Activated naive CD8-positive, alpha-beta T cell treated with anti-CD3 and anti-CD28 coated beads, Interleukin-2, amount 10 ng/mL, durations not matched to agents 7 days and 5 days (primary cell): ENCODE results near the gene TIMD4. TPM values are rescaled to one million over a fixed set of nuclear protein-coding genes. Genes with fewer than 3 reads are reported as not detected.
"Not testable (repeated sequence)": the region's sequence is repeated elsewhere in the genome, so short reads cannot be mapped to it uniquely, and the experiment has no call there.

ENCODE experiments used
- ATAC-seq: fragments of 150-1000 bp; cut with Tn5 transposase; one replicate; pipeline ENCODE4 v1.10.0; 2021; ENCODE audit warnings: low read depth, moderate library complexity
- POLR2A ChIA-PET: fragments of 350-600 bp; sonication (Branson Sonifier 250); formaldehyde crosslinking; loops from one replicate; lab custom pipeline; 2021; ENCODE audit warnings: antibody characterized with exemption; lab: Charles Lee
- DNase-seq: peaks from one replicate; pipeline ENCODE4 v3.0.0; 2021
- H3K27ac Mint-ChIP-seq: one replicate; pipeline ENCODE4 v1.8.0; 2022; ENCODE audit warnings: mild to moderate bottlenecking, mixed read lengths
- H3K27me3 Mint-ChIP-seq: one replicate; pipeline ENCODE4 v1.8.0; 2022; ENCODE audit warnings: mild to moderate bottlenecking, moderate library complexity, mixed read lengths
- H3K36me3 Mint-ChIP-seq: one replicate; pipeline ENCODE4 v1.8.0; 2021; ENCODE audit warnings: mild to moderate bottlenecking, mixed read lengths
- H3K4me1 Mint-ChIP-seq: one replicate; pipeline ENCODE4 v1.8.0; 2021; ENCODE audit warnings: mixed read lengths
- H3K4me3 Mint-ChIP-seq: one replicate; pipeline ENCODE4 v1.8.0; 2022; ENCODE audit warnings: mild to moderate bottlenecking, moderate library complexity, mixed read lengths
- H3K9me3 Mint-ChIP-seq: one replicate; pipeline ENCODE4 v1.8.0; 2021; ENCODE audit warnings: mixed read lengths
- total RNA-seq, 2 experiments: library from RNA; stranded (reverse); gene quantifications; one replicate each; pipeline ENCODE4 v1.2.3, GENCODE V29; 2021

Gene TIMD4
- 1 to 10 TPM; 3.7 to 4.9 TPM for total RNA-seq

- no peak for DNase-seq
- Mint-ChIP-seq H3K4me1 (peaks cover 2% of the 10 kb centered on the region), H3K27ac (peak within 1 kb of the TSS; percentile 27), H3K27me3 (no peaks in the 10 kb centered on the region), H3K36me3 (peaks cover 15% of the 10 kb centered on the region), H3K9me3 (peaks cover 16% of the 10 kb centered on the region), H3K4me3 (no peak within 1 kb of the TSS)
- ATAC-seq, result no peak
- POLR2A ChIA-PET, result no interaction called here
Measured at GRCh38 chr5:156963125-156963524, at the start of gene TIMD4. Gene TIMD4, minus strand, starts transcription at chr5:156963226. Its CDS starts 28 bp downstream, at chr5:156963198.

GRCh38 chr5:157006262-157006661, 43.2 kb upstream of the TIMD4 start:
- peaks cover 28% of the 10 kb centered on the region for H3K9me3 Mint-ChIP-seq
- DNase-seq, result no peak
- peaks cover 40% of the 10 kb centered on the region for H3K36me3 Mint-ChIP-seq
- no peak overlapping the region for H3K4me3 Mint-ChIP-seq
- H3K27me3 Mint-ChIP-seq, result no peaks in the 10 kb centered on the region
- no peak for ATAC-seq
- no peak overlapping the region for H3K27ac Mint-ChIP-seq
- POLR2A ChIA-PET, result no interaction called here
- H3K4me1 Mint-ChIP-seq, result peaks cover 11% of the 10 kb centered on the region

- POLR2A ChIA-PET, result no interaction called here
- Mint-ChIP-seq H3K27me3 (no peaks in the 10 kb centered on the region), H3K36me3 (peaks cover 44% of the 10 kb centered on the region), H3K4me1 (peaks cover 11% of the 10 kb centered on the region), H3K27ac (no peak overlapping the region), H3K9me3 (peaks cover 35% of the 10 kb centered on the region), H3K4me3 (no peak overlapping the region)
- ATAC-seq (no peak), DNase-seq (no peak)
Measured at GRCh38 chr5:157004893-157005551, 42.0 kb upstream of the TIMD4 start.

- Mint-ChIP-seq H3K36me3 (peaks cover 22% of the 10 kb centered on the region), H3K27ac (no peak overlapping the region), H3K4me1 (peaks cover 8% of the 10 kb centered on the region), H3K9me3 (peaks cover 11% of the 10 kb centered on the region), H3K4me3 (no peak overlapping the region), H3K27me3 (peaks cover 2% of the 10 kb centered on the region)
- ATAC-seq, result no peak
- DNase-seq, result no peak
- POLR2A ChIA-PET, result no interaction called here
Measured at GRCh38 chr5:156991714-156992113, 28.7 kb upstream of the TIMD4 start.

- peaks cover 5% of the 10 kb centered on the region for H3K4me1 Mint-ChIP-seq
- peaks cover 27% of the 10 kb centered on the region for H3K36me3 Mint-ChIP-seq
- POLR2A ChIA-PET, result no interaction called here
- no peak overlapping the region for H3K27ac Mint-ChIP-seq
- H3K27me3 Mint-ChIP-seq, result no peaks in the 10 kb centered on the region
- DNase-seq, result no peak
- peaks cover 13% of the 10 kb centered on the region for H3K9me3 Mint-ChIP-seq
- no peak for ATAC-seq
- H3K4me3 Mint-ChIP-seq, result no peak overlapping the region
Measured at GRCh38 chr5:156984064-156984463, 21.0 kb upstream of the TIMD4 start.

- Mint-ChIP-seq H3K27me3 (no peaks in the 10 kb centered on the region), H3K27ac (no peak overlapping the region), H3K36me3 (peaks cover 15% of the 10 kb centered on the region), H3K4me3 (no peak overlapping the region), H3K9me3 (peaks cover 5% of the 10 kb centered on the region), H3K4me1 (peaks cover 2% of the 10 kb centered on the region)
- DNase-seq (no peak), ATAC-seq (no peak)
- POLR2A ChIA-PET, result no interaction called here
Measured at GRCh38 chr5:156981481-156981880, 18.5 kb upstream of the TIMD4 start.

- H3K27me3 Mint-ChIP-seq, result no peaks in the 10 kb centered on the region
- POLR2A ChIA-PET, result no interaction called here
- ATAC-seq, result no peak
- peaks cover 11% of the 10 kb centered on the region for H3K36me3 Mint-ChIP-seq
- H3K9me3 Mint-ChIP-seq, result peaks cover 7% of the 10 kb centered on the region
- H3K4me1 Mint-ChIP-seq, result peaks cover 8% of the 10 kb centered on the region
- H3K27ac Mint-ChIP-seq, result no peak overlapping the region
- no peak overlapping the region for H3K4me3 Mint-ChIP-seq
- DNase-seq, result no peak
Measured at GRCh38 chr5:156974328-156974727, 11.3 kb upstream of the TIMD4 start.

GRCh38 chr5:156971848-156972525, 9.0 kb upstream of the TIMD4 start:
- no peak overlapping the region for H3K4me3 Mint-ChIP-seq
- POLR2A ChIA-PET, result no interaction called here
- no peak for DNase-seq
- H3K27ac Mint-ChIP-seq, result peak overlapping the region; percentile 5
- no peak for ATAC-seq
- no peaks in the 10 kb centered on the region for H3K27me3 Mint-ChIP-seq
- peaks cover 8% of the 10 kb centered on the region for H3K4me1 Mint-ChIP-seq
- peaks cover 11% of the 10 kb centered on the region for H3K36me3 Mint-ChIP-seq
- H3K9me3 Mint-ChIP-seq, result peaks cover 7% of the 10 kb centered on the region

GRCh38 chr5:156971415-156971814, 8.4 kb upstream of the TIMD4 start:
- Mint-ChIP-seq H3K27me3 (no peaks in the 10 kb centered on the region), H3K4me3 (no peak overlapping the region), H3K36me3 (peaks cover 8% of the 10 kb centered on the region), H3K27ac (no peak overlapping the region), H3K4me1 (peaks cover 6% of the 10 kb centered on the region), H3K9me3 (peaks cover 7% of the 10 kb centered on the region)
- ATAC-seq, result no peak
- no peak for DNase-seq
- POLR2A ChIA-PET, result no interaction called here

GRCh38 chr5:156967386-156967785, 4.4 kb upstream of the TIMD4 start:
- H3K27ac Mint-ChIP-seq, H3K4me3 Mint-ChIP-seq, H3K4me1 Mint-ChIP-seq, ATAC-seq, H3K27me3 Mint-ChIP-seq, DNase-seq, POLR2A ChIA-PET: not testable (repeated sequence)
- Mint-ChIP-seq H3K36me3 (peaks cover 15% of the 10 kb centered on the region), H3K9me3 (peaks cover 12% of the 10 kb centered on the region)

GRCh38 chr5:156956321-156956720, 6.7 kb downstream of the TIMD4 start:
- Mint-ChIP-seq H3K27ac (no peak overlapping the region), H3K9me3 (peaks cover 10% of the 10 kb centered on the region), H3K27me3 (no peaks in the 10 kb centered on the region), H3K36me3 (peaks cover 19% of the 10 kb centered on the region), H3K4me3 (no peak overlapping the region), H3K4me1 (peaks cover 7% of the 10 kb centered on the region)
- POLR2A ChIA-PET, result no interaction called here
- no peak for ATAC-seq
- DNase-seq, result no peak

- ATAC-seq (no peak), DNase-seq (no peak)
- H3K27me3 Mint-ChIP-seq, result no peaks in the 10 kb centered on the region
- peaks cover 26% of the 10 kb centered on the region for H3K4me1 Mint-ChIP-seq
- POLR2A ChIA-PET, result no interaction called here
- H3K4me3 Mint-ChIP-seq, result no peak overlapping the region
- peaks cover 36% of the 10 kb centered on the region for H3K36me3 Mint-ChIP-seq
- no peak overlapping the region for H3K27ac Mint-ChIP-seq
- H3K9me3 Mint-ChIP-seq, result peaks cover 8% of the 10 kb centered on the region
Measured at GRCh38 chr5:156951359-156951758, 11.7 kb downstream of the TIMD4 start.

GRCh38 chr5:156950716-156951115, 12.3 kb downstream of the TIMD4 start:
- peaks cover 26% of the 10 kb centered on the region for H3K4me1 Mint-ChIP-seq
- no peak for ATAC-seq
- peaks cover 8% of the 10 kb centered on the region for H3K9me3 Mint-ChIP-seq
- H3K4me3 Mint-ChIP-seq, result no peak overlapping the region
- H3K36me3 Mint-ChIP-seq, result peaks cover 36% of the 10 kb centered on the region
- no peak overlapping the region for H3K27ac Mint-ChIP-seq
- no peaks in the 10 kb centered on the region for H3K27me3 Mint-ChIP-seq
- no peak for DNase-seq
- POLR2A ChIA-PET, result no interaction called here

GRCh38 chr5:156949424-156949823, 13.6 kb downstream of the TIMD4 start:
- peaks cover 8% of the 10 kb centered on the region for H3K9me3 Mint-ChIP-seq
- H3K4me3 Mint-ChIP-seq, result peak overlapping the region; percentile 11
- H3K27me3 Mint-ChIP-seq, result no peaks in the 10 kb centered on the region
- H3K36me3 Mint-ChIP-seq, result peaks cover 42% of the 10 kb centered on the region
- peaks cover 28% of the 10 kb centered on the region for H3K4me1 Mint-ChIP-seq
- H3K27ac Mint-ChIP-seq, result peak overlapping the region; percentile 72
- POLR2A ChIA-PET, result no interaction called here
- ATAC-seq (no peak), DNase-seq (no peak)
